Measurements from ENCODE around the gene UNK. TPM values are rescaled to one million over a fixed set of nuclear protein-coding genes. Genes with fewer than 3 reads are reported as not detected.

Gene UNK
- total RNA-seq, 1 donor from 2014 or later, result 16.7 TPM

GRCh38 chr17:75785016-75785890 is 647 bp downstream of the UNK start:
- Mint-ChIP-seq H3K4me1 (ENCODE audit: low read depth, unreplicated experiment) (peaks cover 23% of the 10 kb centered on the region), H3K27ac (ENCODE audit: unreplicated experiment) (peak overlapping the region; percentile 99), H3K9me3 (ENCODE audit: unreplicated experiment) (no peaks in the 10 kb centered on the region), H3K36me3 (ENCODE audit: low read depth, unreplicated experiment) (peaks cover 2% of the 10 kb centered on the region), H3K4me3 (ENCODE audit: unreplicated experiment) (peak overlapping the region; percentile 92), H3K27me3 (ENCODE audit: low read depth, unreplicated experiment) (no peaks in the 10 kb centered on the region)
- Histone ChIP-seq H3K4me1 (ENCODE audit: insufficient read depth, low read length) (peaks cover 28% of the 10 kb centered on the region), H3K9ac (ENCODE audit: low read length) (peak overlapping the region; percentile 91), H3K4me2 (ENCODE audit: low read length) (peak overlapping the region; percentile 86), H4K20me1 (ENCODE audit: insufficient read depth, low read length) (no peaks in the 10 kb centered on the region), H2AFZ (ENCODE audit: low read depth, low read length) (peak overlapping the region; percentile 76), H3K27me3 (ENCODE audit: insufficient read depth, low read length) (no peaks in the 10 kb centered on the region), H3K9me3 (ENCODE audit: insufficient read depth, low read depth, low read length) (no peaks in the 10 kb centered on the region), H3K36me3 (ENCODE audit: insufficient read depth, low read length) (no peaks in the 10 kb centered on the region), H3K4me3 (ENCODE audit: insufficient read depth, low read depth, low read length) (peak overlapping the region; percentile 61), H3K27ac (ENCODE audit: low read depth, low read length) (peak overlapping the region; percentile 100), H3K79me2 (ENCODE audit: insufficient read depth, low read length) (peaks cover 48% of the 10 kb centered on the region)
- FAIRE-seq, result no peak
- no peak for TF ChIP-seq EZH2 (IDR thresholded peaks at IDR 0.05; ENCODE audit: insufficient read depth, low read length)
- TF ChIP-seq CTCF (IDR thresholded peaks at IDR 0.05; ENCODE audit: insufficient read depth, low read depth, low read length), result no peak
- peak; percentile 72 for DNase-seq (ENCODE audit: low read depth)

GRCh38 chr17:75791254-75791653 is 6.6 kb downstream of the UNK start:
- H3K4me3 ChIP-seq (ENCODE audit: insufficient read depth, low read depth, low read length), result no peak overlapping the region
- no peak overlapping the region for H2AFZ ChIP-seq (ENCODE audit: low read depth, low read length)
- H3K27ac ChIP-seq (ENCODE audit: low read depth, low read length), result no peak overlapping the region
- H3K36me3 ChIP-seq (ENCODE audit: insufficient read depth, low read length), result peaks cover 7% of the 10 kb centered on the region
- DNase-seq (ENCODE audit: low read depth) (no peak), FAIRE-seq (no peak)
- H3K79me2 ChIP-seq (ENCODE audit: insufficient read depth, low read length), result peaks cover 95% of the 10 kb centered on the region
- Mint-ChIP-seq H3K9me3 (ENCODE audit: unreplicated experiment) (peaks cover 1% of the 10 kb centered on the region), H3K4me3 (ENCODE audit: unreplicated experiment) (no peak overlapping the region), H3K27me3 (ENCODE audit: low read depth, unreplicated experiment) (no peaks in the 10 kb centered on the region), H3K4me1 (ENCODE audit: low read depth, unreplicated experiment) (peaks cover 13% of the 10 kb centered on the region), H3K36me3 (ENCODE audit: low read depth, unreplicated experiment) (peaks cover under 1% of the 10 kb centered on the region), H3K27ac (ENCODE audit: unreplicated experiment) (no peak overlapping the region)
- H3K27me3 ChIP-seq (ENCODE audit: insufficient read depth, low read length), result no peaks in the 10 kb centered on the region
- no peak for TF ChIP-seq EZH2 (IDR thresholded peaks at IDR 0.05; ENCODE audit: insufficient read depth, low read length)
- TF ChIP-seq CTCF (IDR thresholded peaks at IDR 0.05; ENCODE audit: insufficient read depth, low read depth, low read length), result no peak
- no peaks in the 10 kb centered on the region for H3K9me3 ChIP-seq (ENCODE audit: insufficient read depth, low read depth, low read length)
- peaks cover 5% of the 10 kb centered on the region for H3K4me1 ChIP-seq (ENCODE audit: insufficient read depth, low read length)
- H4K20me1 ChIP-seq (ENCODE audit: insufficient read depth, low read length), result peaks cover 11% of the 10 kb centered on the region
- H3K9ac ChIP-seq (ENCODE audit: low read length), result no peak overlapping the region
- no peak overlapping the region for H3K4me2 ChIP-seq (ENCODE audit: low read length)

GRCh38 chr17:75793460-75793859 is 8.9 kb downstream of the UNK start:
- Histone ChIP-seq H3K4me2 (ENCODE audit: low read length) (no peak overlapping the region), H3K9ac (ENCODE audit: low read length) (no peak overlapping the region), H2AFZ (ENCODE audit: low read depth, low read length) (no peak overlapping the region), H3K79me2 (ENCODE audit: insufficient read depth, low read length) (peaks cover 89% of the 10 kb centered on the region), H3K9me3 (ENCODE audit: insufficient read depth, low read depth, low read length) (no peaks in the 10 kb centered on the region), H3K36me3 (ENCODE audit: insufficient read depth, low read length) (peaks cover 12% of the 10 kb centered on the region), H3K27me3 (ENCODE audit: insufficient read depth, low read length) (no peaks in the 10 kb centered on the region), H3K27ac (ENCODE audit: low read depth, low read length) (no peak overlapping the region), H3K4me3 (ENCODE audit: insufficient read depth, low read depth, low read length) (no peak overlapping the region), H3K4me1 (ENCODE audit: insufficient read depth, low read length) (peaks cover 3% of the 10 kb centered on the region), H4K20me1 (ENCODE audit: insufficient read depth, low read length) (peaks cover 15% of the 10 kb centered on the region)
- H3K4me1 Mint-ChIP-seq (ENCODE audit: low read depth, unreplicated experiment), result peaks cover 11% of the 10 kb centered on the region
- FAIRE-seq (no peak), DNase-seq (ENCODE audit: low read depth) (no peak)
- H3K4me3 Mint-ChIP-seq (ENCODE audit: unreplicated experiment), result no peak overlapping the region
- peak overlapping the region; percentile 41 for H3K27ac Mint-ChIP-seq (ENCODE audit: unreplicated experiment)
- H3K27me3 Mint-ChIP-seq (ENCODE audit: low read depth, unreplicated experiment), result no peaks in the 10 kb centered on the region
- H3K36me3 Mint-ChIP-seq (ENCODE audit: low read depth, unreplicated experiment), result no peaks in the 10 kb centered on the region
- peaks cover 1% of the 10 kb centered on the region for H3K9me3 Mint-ChIP-seq (ENCODE audit: unreplicated experiment)
- no peak for TF ChIP-seq EZH2 (IDR thresholded peaks at IDR 0.05; ENCODE audit: insufficient read depth, low read length)
- TF ChIP-seq CTCF (IDR thresholded peaks at IDR 0.05; ENCODE audit: insufficient read depth, low read depth, low read length), result no peak

All from astrocyte (in vitro differentiated cells and primary cell).